RWPE1 (cell line): ENCODE results near the gene MFF.

Experiments used
- CTCF ChIA-PET: fragments of 350-600 bp; sonication (Branson Sonifier 250); formaldehyde crosslinking; extraction: SDS; loops from one replicate; lab custom pipeline; 2021; lab: Yijun Ruan, JAX
- POLR2A ChIA-PET: fragments of 400-600 bp; formaldehyde crosslinking; extraction: SDS; loops from one replicate; lab custom pipeline; 2020; ENCODE audit warnings: antibody characterized with exemption; ENCODE audit not compliant: low non-redundant PET; lab: Yijun Ruan, JAX
- DNase-seq: peaks from one replicate; pipeline ENCODE4 v3.0.0; 2012; ENCODE audit warnings: low spot score
- H3K27ac ChIP-seq: fragments of 450-650 bp; 2 replicates; pipeline ENCODE4 v1.5.1; 2017
- CTCF ChIP-seq: fragments of 450-650 bp; conservative IDR thresholded peaks from 2 replicates; pipeline ENCODE4 v1.5.1; 2017; ENCODE audit warnings: low read depth, mild to moderate bottlenecking

Gene MFF

DNA sequence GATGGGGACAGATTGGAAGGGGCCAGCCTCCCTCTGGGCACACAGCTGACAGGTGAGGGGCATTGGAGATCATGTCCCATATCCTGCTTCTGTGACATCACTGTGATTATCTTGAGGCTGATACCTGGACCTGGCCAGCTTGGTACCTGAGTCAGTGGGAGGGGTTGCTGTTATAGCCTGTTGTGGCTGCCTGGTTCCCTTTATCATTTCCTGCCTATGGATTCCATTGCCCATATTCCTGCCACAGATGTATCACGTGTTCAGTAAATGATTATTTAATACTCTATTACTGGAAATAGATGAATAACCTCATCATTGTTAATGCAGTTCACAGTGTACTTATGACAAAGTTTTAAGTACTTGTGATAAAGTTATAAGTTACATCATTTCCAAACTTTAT is 70.5 kb downstream of the MFF start:
- no peak for TF ChIP-seq CTCF
- POLR2A ChIA-PET, result no interaction called here
- no peak for DNase-seq
- H3K27ac ChIP-seq, result no peak overlapping the region
- CTCF ChIA-PET, result no interaction called here

DNA sequence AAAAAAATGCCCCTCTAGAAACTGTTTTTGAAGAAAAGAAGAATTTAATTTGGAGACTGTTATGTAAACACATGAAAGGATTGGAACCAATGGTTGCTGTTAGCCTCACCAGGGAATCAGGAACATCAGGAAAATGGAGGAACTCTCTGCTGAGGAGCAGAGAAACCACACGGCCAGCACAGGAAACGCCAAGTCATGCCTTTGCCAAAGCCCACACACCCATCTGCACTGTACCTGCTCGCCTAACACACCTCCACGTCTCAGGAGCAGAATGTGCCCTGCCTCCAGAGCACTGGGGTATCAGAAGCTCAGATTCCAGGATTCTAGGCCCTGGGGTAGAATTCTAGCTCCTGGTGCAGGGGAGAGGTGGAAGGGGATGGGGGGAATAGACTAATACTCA is 72.5 kb downstream of the MFF start:
- CTCF ChIA-PET, result interaction anchor here (1.1 kb wide), 1 partner anchor 368 kb away, joined by 3 read pairs; no protein-coding TSS in a partner anchor
- no peak for TF ChIP-seq CTCF
- H3K27ac ChIP-seq, result no peak overlapping the region
- DNase-seq, result no peak
- POLR2A ChIA-PET, result no interaction called here

DNA sequence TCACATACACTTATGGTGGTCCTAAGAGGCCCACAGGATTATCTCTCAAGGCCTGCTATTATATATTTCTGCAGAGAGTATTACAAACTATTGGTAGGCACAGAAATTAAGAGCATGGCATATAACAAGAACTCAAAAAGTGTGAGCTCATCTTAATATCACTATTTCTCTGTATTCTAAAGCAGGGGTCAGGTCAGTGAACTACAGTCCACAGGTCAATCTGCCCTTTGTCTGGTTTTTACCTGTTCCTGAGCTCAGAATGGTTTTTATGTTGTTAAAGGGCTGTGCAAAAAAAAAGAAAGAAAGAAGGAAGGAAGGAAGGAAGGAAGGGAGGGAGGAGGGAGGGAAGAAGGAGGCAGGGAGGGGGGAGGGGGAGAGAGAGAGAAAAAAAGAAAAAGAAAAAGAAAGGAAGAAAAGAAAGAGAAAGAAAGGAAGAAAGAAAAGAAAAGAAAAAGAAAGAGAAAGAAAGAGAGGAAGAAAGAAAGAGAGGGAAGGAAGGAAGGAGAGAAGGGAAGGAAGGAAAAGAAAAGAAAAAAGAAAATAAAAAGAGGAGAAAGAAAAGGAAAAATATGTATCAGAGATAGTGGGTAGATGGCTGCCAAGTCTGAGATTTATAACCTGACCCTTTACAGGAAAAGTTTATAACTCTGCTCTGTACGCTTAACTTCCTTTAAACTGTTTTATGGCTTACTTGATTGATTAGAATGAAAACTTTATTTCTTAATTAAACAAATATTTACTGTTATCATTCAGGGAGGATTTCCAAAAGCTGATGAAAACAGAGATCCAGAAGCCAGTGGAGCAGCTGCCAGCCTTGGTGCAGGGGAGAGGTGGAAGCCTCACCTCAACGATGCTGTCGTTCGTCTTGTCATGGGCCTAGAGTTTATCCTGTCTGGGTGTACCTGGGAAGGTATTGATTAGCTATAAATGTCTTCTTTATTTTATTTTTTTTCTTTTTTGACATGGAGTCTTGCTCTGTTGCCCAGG is 73.9 kb downstream of the MFF start:
- no peak for DNase-seq
- POLR2A ChIA-PET, result interaction anchor here (0.6 kb wide), 1 partner anchor 422 kb away, joined by 4 read pairs; no protein-coding TSS in a partner anchor
- no peak overlapping the region for H3K27ac ChIP-seq
- CTCF ChIA-PET, result interaction anchor here (1.1 kb wide), 1 partner anchor 367 kb away, joined by 3 read pairs; no protein-coding TSS in a partner anchor
- no peak for TF ChIP-seq CTCF

GRCh38 chr2:227401550-227401949 is 76.5 kb downstream of the MFF start:
- CTCF ChIA-PET, result interaction anchor here (0.6 to 1.9 kb wide), 3 partner anchors 9 to 1915 kb away, joined by 3 to 4 read pairs (median 4); no protein-coding TSS in a partner anchor
- H3K27ac ChIP-seq, result no peak overlapping the region
- no peak for DNase-seq
- POLR2A ChIA-PET, result no interaction called here
- TF ChIP-seq CTCF, result no peak

GRCh38 chr2:227402321-227402720 is 77.3 kb downstream of the MFF start:
- DNase-seq, result no peak
- CTCF ChIA-PET, result interaction anchor here (1.5 to 1.9 kb wide), 2 partner anchors 8 to 364 kb away, joined by 4 read pairs; no protein-coding TSS in a partner anchor
- no peak overlapping the region for H3K27ac ChIP-seq
- no peak for TF ChIP-seq CTCF
- POLR2A ChIA-PET, result no interaction called here

DNA sequence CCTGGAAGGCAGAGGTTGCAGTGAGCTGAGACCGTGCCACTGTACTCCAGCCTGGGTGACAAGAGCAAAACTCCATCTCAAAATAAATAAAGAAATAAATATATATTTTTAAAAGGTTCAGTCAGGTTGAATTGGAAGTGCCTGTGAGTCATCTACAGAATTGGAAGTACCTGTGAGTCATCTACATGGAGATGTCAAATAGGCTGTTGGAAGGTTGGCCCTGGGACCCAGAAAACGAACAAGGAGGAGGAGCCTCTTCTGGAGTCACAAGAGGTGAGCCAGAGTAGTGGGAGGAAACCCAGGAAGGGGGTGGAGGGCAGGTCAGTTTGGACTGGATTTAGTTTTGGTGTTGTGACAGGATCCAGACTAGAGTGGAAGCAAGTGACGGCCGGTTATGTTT is 77.9 kb downstream of the MFF start:
- DNase-seq, result peak; percentile 69
- TF ChIP-seq CTCF, result no peak
- ChIA-PET POLR2A (no interaction called here), CTCF (interaction anchor here (1.9 kb wide), 1 partner anchor 363 kb away, joined by 4 read pairs; no protein-coding TSS in a partner anchor)
- H3K27ac ChIP-seq, result no peak overlapping the region; the same call in 1 of the 2 replicates
